ENCODE data around the gene DAZAP1. TPM values are rescaled to one million over a fixed set of nuclear protein-coding genes. Genes with fewer than 3 reads are reported as not detected.

DAZAP1 gene
- total and polyA plus RNA-seq, 2 experiments from 2014 or later, result 35.8 to 46.8 TPM

GRCh38 chr19:1425102-1425837 lies 17.9 kb downstream of the DAZAP1 start:
- Histone ChIP-seq H4K20me1 (ENCODE audit: insufficient read depth, poor library complexity, severe bottlenecking) (peaks cover 12% of the 10 kb centered on the region), H3K4me2 (peak overlapping the region; percentile 56)
- DNase-seq (ENCODE audit: low spot score), result no peak

GRCh38 chr19:1425902-1426301 lies 18.5 kb downstream of the DAZAP1 start:
- no peak for DNase-seq (ENCODE audit: low spot score)
- 88% methylated on average over 10 of the region's 14 CpGs for WGBS (ENCODE audit: low lambda C conversion rate, missing lambda C conversion rate)
- H3K36me3 ChIP-seq (replicated peaks; ENCODE audit: insufficient read depth, low read depth), result no peaks in the 10 kb centered on the region
- no peaks in the 10 kb centered on the region for H3K9me3 ChIP-seq (ENCODE audit: low read depth)
- no peak overlapping the region for H3K4me3 ChIP-seq
- H4K20me1 ChIP-seq (ENCODE audit: insufficient read depth, poor library complexity, severe bottlenecking), result peaks cover 12% of the 10 kb centered on the region
- no peak overlapping the region for H3K4me2 ChIP-seq
- no peak overlapping the region for H3K27ac ChIP-seq
- H3K9me2 ChIP-seq (replicated peaks; ENCODE audit: insufficient read depth), result no peaks in the 10 kb centered on the region
- peaks cover 20% of the 10 kb centered on the region for H3K4me1 ChIP-seq (ENCODE audit: insufficient read depth)
- no peaks in the 10 kb centered on the region for H3K27me3 ChIP-seq
- TF ChIP-seq EZH2phosphoT487 (IDR thresholded peaks at IDR 0.05; ENCODE audit: low read depth, severe bottlenecking, unreplicated experiment), result no peak
- TF ChIP-seq CTCF (IDR thresholded peaks at IDR 0.05; ENCODE audit: poor library complexity), result no peak
- TF ChIP-seq EZH2 (IDR thresholded peaks at IDR 0.05; ENCODE audit: borderline replicate concordance), result no peak
- H2AFZ ChIP-seq, result no peak overlapping the region
- peaks cover 84% of the 10 kb centered on the region for H3K79me2 ChIP-seq

More at GRCh38 chr19:1425102-1425837, 17.9 kb downstream of the DAZAP1 start:
- no peaks in the 10 kb centered on the region for H3K9me2 ChIP-seq (replicated peaks; ENCODE audit: insufficient read depth)
- TF ChIP-seq CTCF (IDR thresholded peaks at IDR 0.05; ENCODE audit: poor library complexity) (no peak), EZH2 (IDR thresholded peaks at IDR 0.05; ENCODE audit: borderline replicate concordance) (no peak), EZH2phosphoT487 (IDR thresholded peaks at IDR 0.05; ENCODE audit: low read depth, severe bottlenecking, unreplicated experiment) (no peak)
- H3K27me3 ChIP-seq, result no peaks in the 10 kb centered on the region
- peak overlapping the region; percentile 86 for H3K27ac ChIP-seq
- H3K9me3 ChIP-seq (ENCODE audit: low read depth), result no peaks in the 10 kb centered on the region
- H3K36me3 ChIP-seq (replicated peaks; ENCODE audit: insufficient read depth, low read depth), result no peaks in the 10 kb centered on the region
- peaks cover 20% of the 10 kb centered on the region for H3K4me1 ChIP-seq (ENCODE audit: insufficient read depth)
- peaks cover 87% of the 10 kb centered on the region for H3K79me2 ChIP-seq
- 91% methylated on average over 33 of the region's 33 CpGs for WGBS (ENCODE audit: low lambda C conversion rate, missing lambda C conversion rate)
- no peak overlapping the region for H3K4me3 ChIP-seq
- no peak overlapping the region for H2AFZ ChIP-seq

- H3K9me2 ChIP-seq (replicated peaks; ENCODE audit: insufficient read depth), result no peaks in the 10 kb centered on the region
- H3K36me3 ChIP-seq (replicated peaks; ENCODE audit: insufficient read depth, low read depth), result no peaks in the 10 kb centered on the region
- no peaks in the 10 kb centered on the region for H3K27me3 ChIP-seq
- H2AFZ ChIP-seq, result no peak overlapping the region
- H3K4me1 ChIP-seq (ENCODE audit: insufficient read depth), result peaks cover 20% of the 10 kb centered on the region
- no peak overlapping the region for H3K4me2 ChIP-seq
- H3K9me3 ChIP-seq (ENCODE audit: low read depth), result no peaks in the 10 kb centered on the region
- peaks cover 9% of the 10 kb centered on the region for H4K20me1 ChIP-seq (ENCODE audit: insufficient read depth, poor library complexity, severe bottlenecking)
- 93% methylated on average over 9 of the region's 9 CpGs for WGBS (ENCODE audit: low lambda C conversion rate, missing lambda C conversion rate)
- DNase-seq (ENCODE audit: low spot score), result no peak
- no peak overlapping the region for H3K4me3 ChIP-seq
- TF ChIP-seq CTCF (IDR thresholded peaks at IDR 0.05; ENCODE audit: poor library complexity), result no peak
- no peak for TF ChIP-seq EZH2 (IDR thresholded peaks at IDR 0.05; ENCODE audit: borderline replicate concordance)
- no peak for TF ChIP-seq EZH2phosphoT487 (IDR thresholded peaks at IDR 0.05; ENCODE audit: low read depth, severe bottlenecking, unreplicated experiment)
- H3K79me2 ChIP-seq, result peaks cover 77% of the 10 kb centered on the region
- no peak overlapping the region for H3K27ac ChIP-seq
These were observed 19.4 kb downstream of the DAZAP1 start for GRCh38 chr19:1426736-1427135.

All from hepatocyte (in vitro differentiated cells).